ENCODE measurements around the gene RPTOR.
A peak's percentile ranks its signal among the peaks of the same experiment; 100 is the strongest.

The RPTOR gene

GRCh38 chr17:80881306-80881705 is 336.7 kb downstream of the RPTOR start:
- no peak for DNase-seq (ENCODE audit: low spot score)

GRCh38 chr17:80882323-80882722 is 337.7 kb downstream of the RPTOR start:
- DNase-seq (ENCODE audit: low spot score), result no peak

- DNase-seq (ENCODE audit: low spot score), result no peak
These were observed 338.5 kb downstream of the RPTOR start for GRCh38 chr17:80882926-80883685.

- no peak for DNase-seq (ENCODE audit: low spot score)
These were observed 339.4 kb downstream of the RPTOR start for GRCh38 chr17:80883831-80884735.

- DNase-seq (ENCODE audit: low spot score), result no peak
These were observed 340.2 kb downstream of the RPTOR start for GRCh38 chr17:80884811-80885210.

GRCh38 chr17:80885947-80886582 is 341.4 kb downstream of the RPTOR start:
- DNase-seq (ENCODE audit: low spot score), result no peak

- DNase-seq (ENCODE audit: low spot score), result no peak
These were observed 342.3 kb downstream of the RPTOR start for GRCh38 chr17:80886641-80887573.

- DNase-seq (ENCODE audit: low spot score), result no peak
These were observed 343.1 kb downstream of the RPTOR start for GRCh38 chr17:80887639-80888175.

- DNase-seq (ENCODE audit: low spot score), result no peak
These were observed 343.9 kb downstream of the RPTOR start for GRCh38 chr17:80888276-80889160.

GRCh38 chr17:80889231-80890195 is 344.9 kb downstream of the RPTOR start:
- no peak for DNase-seq (ENCODE audit: low spot score)

- no peak for DNase-seq (ENCODE audit: low spot score)
These were observed 345.7 kb downstream of the RPTOR start for GRCh38 chr17:80890196-80890920.

- no peak for DNase-seq (ENCODE audit: low spot score)
These were observed 346.3 kb downstream of the RPTOR start for GRCh38 chr17:80890921-80891396.

GRCh38 chr17:80891397-80892018 is 346.9 kb downstream of the RPTOR start:
- no peak for DNase-seq (ENCODE audit: low spot score)

- DNase-seq (ENCODE audit: low spot score), result peak; percentile 57
These were observed 347.6 kb downstream of the RPTOR start for GRCh38 chr17:80892019-80892855.

GRCh38 chr17:80892900-80893603 is 348.4 kb downstream of the RPTOR start:
- DNase-seq (ENCODE audit: low spot score), result peak; percentile 9

Measured in hematopoietic multipotent progenitor cell treated with erythropoietin and hydrocortisone succinate and interleukin-3 and kit ligand, for 15 days (in vitro differentiated cells).